ENCODE results near the gene FREY1.
"Not testable (repeated sequence)": the region's sequence is repeated elsewhere in the genome, so short reads cannot be mapped to it uniquely, and the experiment has no call there.

The FREY1 gene

GRCh38 chr11:45913514-45913913 lies 6.4 kb upstream of the FREY1 start:
- DNase-seq, result no peak

GRCh38 chr11:45910623-45911022 lies 3.6 kb upstream of the FREY1 start:
- no peak for DNase-seq

GRCh38 chr11:45909594-45910475 lies 2.8 kb upstream of the FREY1 start:
- DNase-seq, result no peak

GRCh38 chr11:45907911-45908370 lies 870 bp upstream of the FREY1 start:
- DNase-seq, result no peak

- DNase-seq, result no peak
These were observed 882 bp downstream of the FREY1 start for GRCh38 chr11:45906096-45906682.

GRCh38 chr11:45905576-45905975 lies 1.5 kb downstream of the FREY1 start:
- DNase-seq, result not testable (repeated sequence)

- DNase-seq, result no peak
These were observed 2.0 kb downstream of the FREY1 start for GRCh38 chr11:45905095-45905494.

- DNase-seq, result no peak
These were observed 2.7 kb downstream of the FREY1 start for GRCh38 chr11:45904309-45904915.

- DNase-seq, result no peak
These were observed 4.4 kb downstream of the FREY1 start for GRCh38 chr11:45902452-45903380.

- no peak for DNase-seq
These were observed 5.4 kb downstream of the FREY1 start for GRCh38 chr11:45901626-45902025.

- no peak for DNase-seq
These were observed 6.0 kb downstream of the FREY1 start for GRCh38 chr11:45900916-45901617.

GRCh38 chr11:45900175-45900800 lies 6.8 kb downstream of the FREY1 start:
- not testable (repeated sequence) for DNase-seq

GRCh38 chr11:45899448-45900174 lies 7.5 kb downstream of the FREY1 start:
- peak; percentile 69 for DNase-seq

GRCh38 chr11:45899086-45899447 lies 8.0 kb downstream of the FREY1 start:
- DNase-seq, result no peak

- no peak for DNase-seq
These were observed 9.5 kb downstream of the FREY1 start for GRCh38 chr11:45897556-45897955.

- DNase-seq, result no peak
These were observed 10.6 kb downstream of the FREY1 start for GRCh38 chr11:45896422-45896984.

- DNase-seq, result no peak
These were observed 11.4 kb downstream of the FREY1 start for GRCh38 chr11:45895553-45896259.

GRCh38 chr11:45894555-45895247 lies 12.4 kb downstream of the FREY1 start:
- DNase-seq, result no peak

- DNase-seq, result no peak
These were observed 14.2 kb downstream of the FREY1 start for GRCh38 chr11:45892856-45893255.

Data from CD4-positive, alpha-beta T cell treated with Interleukin-4 for 4 hours (primary cell).